ENCODE data around the gene MRPL1.
"Not testable (repeated sequence)": the region's sequence is repeated elsewhere in the genome, so short reads cannot be mapped to it uniquely, and the experiment has no call there.

MRPL1 gene

GRCh38 chr4:77854431-77855111, 8.1 kb upstream of the MRPL1 start:
- Histone ChIP-seq H3K27ac (ENCODE audit: low read length) (peak overlapping the region; percentile 62), H3K4me1 (ENCODE audit: control insufficient read depth in 1 of 2, insufficient read depth in 2 of 2, low read length in 2 of 2) (no peaks in the 10 kb centered on the region), H3K4me3 (ENCODE audit: low read depth in 1 of 2, low read length in 2 of 2) (no peak overlapping the region), H3K36me3 (ENCODE audit: control insufficient read depth in 1 of 2, insufficient read depth in 2 of 2, low read length in 2 of 2) (no peaks in the 10 kb centered on the region), H3K27me3 (ENCODE audit: low read depth, low read length) (no peaks in the 10 kb centered on the region), H3K9me3 (ENCODE audit: control insufficient read depth in 1 of 2, low read length in 2 of 2) (no peaks in the 10 kb centered on the region)

GRCh38 chr4:77856152-77856551, 6.5 kb upstream of the MRPL1 start:
- Histone ChIP-seq H3K27ac (ENCODE audit: low read length) (no peak overlapping the region), H3K36me3 (ENCODE audit: control insufficient read depth in 1 of 2, insufficient read depth in 2 of 2, low read length in 2 of 2) (no peaks in the 10 kb centered on the region), H3K27me3 (ENCODE audit: low read depth, low read length) (no peaks in the 10 kb centered on the region), H3K4me1 (ENCODE audit: control insufficient read depth in 1 of 2, insufficient read depth in 2 of 2, low read length in 2 of 2) (no peaks in the 10 kb centered on the region), H3K9me3 (ENCODE audit: control insufficient read depth in 1 of 2, low read length in 2 of 2) (no peaks in the 10 kb centered on the region), H3K4me3 (ENCODE audit: low read depth in 1 of 2, low read length in 2 of 2) (no peak overlapping the region)

- H3K27ac ChIP-seq (ENCODE audit: low read length) = no peak overlapping the region
- H3K27me3 ChIP-seq (ENCODE audit: low read depth, low read length) = no peaks in the 10 kb centered on the region
- no peaks in the 10 kb centered on the region for H3K36me3 ChIP-seq (ENCODE audit: control insufficient read depth in 1 of 2, insufficient read depth in 2 of 2, low read length in 2 of 2)
- peaks cover 8 to 13% of the 10 kb centered on the region in 2 donors for H3K4me1 ChIP-seq (ENCODE audit: control insufficient read depth in 1 of 2, insufficient read depth in 2 of 2, low read length in 2 of 2)
- H3K9me3 ChIP-seq (ENCODE audit: control insufficient read depth in 1 of 2, low read length in 2 of 2) = no peaks in the 10 kb centered on the region
- H3K4me3 ChIP-seq (ENCODE audit: low read depth in 1 of 2, low read length in 2 of 2) = no peak overlapping the region
Measured at GRCh38 chr4:77859256-77859655, 3.4 kb upstream of the MRPL1 start.

DNA sequence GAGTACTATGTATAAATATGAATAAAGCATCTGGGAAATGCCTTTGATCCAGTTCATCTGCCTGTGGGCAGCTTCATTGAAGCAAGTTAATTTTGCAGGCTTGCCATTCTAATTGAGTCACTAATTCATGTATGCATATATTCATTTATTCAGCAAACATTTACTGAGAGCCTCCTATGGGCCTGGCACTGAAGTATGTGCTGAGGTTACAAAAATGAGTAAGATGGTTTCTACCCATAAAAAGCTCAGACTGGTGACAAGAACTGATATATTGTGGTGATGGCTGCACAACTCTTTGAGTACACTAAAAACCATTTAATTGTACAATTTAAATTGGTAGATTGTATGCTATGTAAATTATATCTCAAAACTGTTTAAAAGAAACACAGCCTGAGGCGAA, 1.1 kb upstream of the MRPL1 start:
- no peaks in the 10 kb centered on the region for H3K36me3 ChIP-seq (ENCODE audit: control insufficient read depth in 1 of 2, insufficient read depth in 2 of 2, low read length in 2 of 2)
- peak overlapping the region; percentile 86 to 87 for H3K4me3 ChIP-seq (ENCODE audit: low read depth in 1 of 2, low read length in 2 of 2)
- H3K9me3 ChIP-seq (ENCODE audit: control insufficient read depth in 1 of 2, low read length in 2 of 2) = no peaks in the 10 kb centered on the region
- peak overlapping the region; percentile 99 for H3K27ac ChIP-seq (ENCODE audit: low read length)
- H3K4me1 ChIP-seq (ENCODE audit: control insufficient read depth in 1 of 2, insufficient read depth in 2 of 2, low read length in 2 of 2) = peaks cover 8 to 18% of the 10 kb centered on the region in 2 donors
- no peaks in the 10 kb centered on the region for H3K27me3 ChIP-seq (ENCODE audit: low read depth, low read length)

GRCh38 chr4:77863341-77863740, 711 bp downstream of the MRPL1 start:
- H3K4me1 ChIP-seq (ENCODE audit: control insufficient read depth in 1 of 2, insufficient read depth in 2 of 2, low read length in 2 of 2) = peaks cover 8 to 18% of the 10 kb centered on the region in 2 donors

GRCh38 chr4:77865259-77865658, 2.6 kb downstream of the MRPL1 start:
- Histone ChIP-seq H3K36me3 (ENCODE audit: control insufficient read depth in 1 of 2, insufficient read depth in 2 of 2, low read length in 2 of 2) (peaks cover 0 to 3% of the 10 kb centered on the region in 2 donors), H3K4me3 (ENCODE audit: low read depth in 1 of 2, low read length in 2 of 2) (no peak overlapping the region), H3K27me3 (ENCODE audit: low read depth, low read length) (no peaks in the 10 kb centered on the region), H3K9me3 (ENCODE audit: control insufficient read depth in 1 of 2, low read length in 2 of 2) (no peaks in the 10 kb centered on the region), H3K4me1 (ENCODE audit: control insufficient read depth in 1 of 2, insufficient read depth in 2 of 2, low read length in 2 of 2) (peaks cover 8 to 18% of the 10 kb centered on the region in 2 donors), H3K27ac (ENCODE audit: low read length) (no peak overlapping the region)

More at GRCh38 chr4:77863341-77863740, 711 bp downstream of the MRPL1 start:
- not testable (repeated sequence) for H3K27me3 ChIP-seq (ENCODE audit: low read depth, low read length); H3K36me3 ChIP-seq (ENCODE audit: control insufficient read depth in 1 of 2, insufficient read depth in 2 of 2, low read length in 2 of 2); H3K9me3 ChIP-seq (ENCODE audit: control insufficient read depth in 1 of 2, low read length in 2 of 2)
- peak overlapping the region; percentile 86 to 87 for H3K4me3 ChIP-seq (ENCODE audit: low read depth in 1 of 2, low read length in 2 of 2)
- H3K27ac ChIP-seq (ENCODE audit: low read length) = peak overlapping the region; percentile 99

DNA sequence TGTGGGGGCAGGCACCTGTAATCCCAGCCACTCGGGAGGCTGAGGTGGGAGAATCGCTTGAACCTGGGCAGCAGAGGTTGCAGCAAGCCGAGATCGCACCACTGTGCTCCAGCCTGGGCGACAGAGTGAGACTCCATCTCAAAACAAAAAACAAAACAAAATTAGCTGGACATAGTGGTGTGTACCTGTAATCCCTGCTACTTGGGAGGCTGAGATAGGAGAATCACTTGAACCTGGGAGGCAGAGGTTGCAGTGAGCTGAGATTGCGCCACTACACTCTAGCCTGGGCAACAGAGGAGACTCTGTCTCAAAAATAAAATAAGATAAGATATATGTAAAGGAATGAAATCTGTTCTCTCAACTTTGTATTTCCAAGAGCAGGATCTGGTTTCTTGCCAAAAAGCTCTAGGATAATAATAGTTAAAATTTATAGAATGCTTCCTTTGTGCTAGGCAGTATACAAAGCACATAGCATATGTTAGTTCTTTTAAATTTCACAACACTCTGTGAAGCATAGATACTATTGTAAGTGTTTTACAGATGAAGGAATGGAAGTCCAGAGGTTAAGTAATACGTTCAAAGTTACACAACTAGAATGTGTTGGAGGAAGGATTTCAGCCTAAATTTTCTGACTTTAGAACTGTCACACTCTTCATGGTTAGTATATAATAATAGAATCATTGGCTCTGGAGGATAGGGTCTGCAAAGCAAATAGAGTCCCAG, 10.3 kb downstream of the MRPL1 start:
- Histone ChIP-seq H3K4me3 (ENCODE audit: low read depth in 1 of 2, low read length in 2 of 2) (no peak overlapping the region), H3K27me3 (ENCODE audit: low read depth, low read length) (no peaks in the 10 kb centered on the region), H3K4me1 (ENCODE audit: control insufficient read depth in 1 of 2, insufficient read depth in 2 of 2, low read length in 2 of 2) (no peaks in the 10 kb centered on the region), H3K27ac (ENCODE audit: low read length) (no peak overlapping the region), H3K9me3 (ENCODE audit: control insufficient read depth in 1 of 2, low read length in 2 of 2) (no peaks in the 10 kb centered on the region), H3K36me3 (ENCODE audit: control insufficient read depth in 1 of 2, insufficient read depth in 2 of 2, low read length in 2 of 2) (peaks cover 8 to 22% of the 10 kb centered on the region in 2 donors)

DNA sequence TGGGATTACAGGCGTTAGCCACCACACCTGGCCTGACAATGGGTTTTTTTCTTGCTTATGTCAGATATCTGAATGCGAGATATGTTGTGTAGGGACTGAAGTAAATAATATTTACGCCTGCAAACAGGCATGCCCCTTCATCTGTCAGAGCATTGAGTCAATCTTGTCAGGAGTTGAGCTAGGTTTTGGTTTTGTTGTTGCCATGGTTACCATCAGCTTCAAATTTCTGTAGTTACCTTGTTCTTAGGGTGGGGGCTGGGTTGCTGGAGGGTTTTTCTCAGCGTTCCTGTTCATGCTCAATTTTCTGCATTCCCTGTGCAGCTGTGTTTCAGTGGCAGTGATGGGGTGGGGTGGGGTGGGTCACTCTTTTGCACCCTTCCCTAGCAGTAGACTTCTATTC, 14.5 kb downstream of the MRPL1 start:
- Histone ChIP-seq H3K4me1 (ENCODE audit: control insufficient read depth in 1 of 2, insufficient read depth in 2 of 2, low read length in 2 of 2) (no peaks in the 10 kb centered on the region), H3K36me3 (ENCODE audit: control insufficient read depth in 1 of 2, insufficient read depth in 2 of 2, low read length in 2 of 2) (peaks cover 8 to 22% of the 10 kb centered on the region in 2 donors)

DNA sequence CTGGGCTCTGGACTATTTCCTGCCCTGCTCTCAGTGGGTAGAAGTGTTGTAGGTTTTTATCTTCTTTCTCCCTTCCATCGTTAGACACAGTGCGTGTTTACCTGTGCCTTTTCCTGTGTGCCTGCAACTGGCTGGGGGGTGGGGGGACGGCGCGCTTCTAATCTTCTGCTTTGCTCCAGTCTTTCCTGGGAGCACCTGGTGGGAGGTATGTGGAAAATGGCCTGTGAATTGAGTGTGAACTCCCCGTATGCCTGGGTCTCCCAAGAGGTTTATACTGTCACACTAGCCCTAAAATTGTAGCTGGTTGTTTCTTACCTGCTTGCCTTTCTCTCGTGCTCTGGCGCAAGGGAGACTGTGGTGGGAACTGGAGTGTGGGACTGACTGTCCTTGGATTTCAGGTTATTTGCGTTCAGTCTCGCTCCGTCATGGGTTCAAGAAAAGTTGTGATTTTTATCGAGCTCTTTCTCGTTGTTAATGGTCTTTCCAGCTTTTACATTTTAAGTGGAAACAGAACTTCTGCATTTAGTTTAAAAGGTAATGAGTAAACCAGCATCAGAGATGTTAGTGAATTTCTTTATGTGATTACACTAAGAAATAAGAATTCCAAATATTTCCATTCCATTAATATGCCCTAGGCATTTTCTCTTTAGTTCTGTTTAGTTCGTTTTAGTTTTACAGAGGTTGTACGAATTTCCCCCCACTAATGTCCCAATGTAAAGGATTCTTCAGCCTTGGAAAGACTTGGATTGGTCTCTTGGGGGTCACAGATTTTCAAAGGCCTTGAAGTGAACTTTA, 15.3 kb downstream of the MRPL1 start:
- no peak overlapping the region for H3K27ac ChIP-seq (ENCODE audit: low read length)
- no peak overlapping the region for H3K4me3 ChIP-seq (ENCODE audit: low read depth in 1 of 2, low read length in 2 of 2)
- H3K27me3 ChIP-seq (ENCODE audit: low read depth, low read length) = no peaks in the 10 kb centered on the region
- no peaks in the 10 kb centered on the region for H3K4me1 ChIP-seq (ENCODE audit: control insufficient read depth in 1 of 2, insufficient read depth in 2 of 2, low read length in 2 of 2)
- no peaks in the 10 kb centered on the region for H3K9me3 ChIP-seq (ENCODE audit: control insufficient read depth in 1 of 2, low read length in 2 of 2)
- H3K36me3 ChIP-seq (ENCODE audit: control insufficient read depth in 1 of 2, insufficient read depth in 2 of 2, low read length in 2 of 2) = peaks cover 7 to 15% of the 10 kb centered on the region in 2 donors

More for the DNA sequence above, 14.5 kb downstream of the MRPL1 start:
- Histone ChIP-seq H3K4me3 (ENCODE audit: low read depth in 1 of 2, low read length in 2 of 2) (no peak overlapping the region), H3K9me3 (ENCODE audit: control insufficient read depth in 1 of 2, low read length in 2 of 2) (no peaks in the 10 kb centered on the region), H3K27me3 (ENCODE audit: low read depth, low read length) (no peaks in the 10 kb centered on the region), H3K27ac (ENCODE audit: low read length) (no peak overlapping the region)

- Histone ChIP-seq H3K36me3 (ENCODE audit: control insufficient read depth in 1 of 2, insufficient read depth in 2 of 2, low read length in 2 of 2) (peaks cover 6 to 13% of the 10 kb centered on the region in 2 donors), H3K4me1 (ENCODE audit: control insufficient read depth in 1 of 2, insufficient read depth in 2 of 2, low read length in 2 of 2) (no peaks in the 10 kb centered on the region), H3K27me3 (ENCODE audit: low read depth, low read length) (no peaks in the 10 kb centered on the region), H3K27ac (ENCODE audit: low read length) (no peak overlapping the region), H3K9me3 (ENCODE audit: control insufficient read depth in 1 of 2, low read length in 2 of 2) (no peaks in the 10 kb centered on the region), H3K4me3 (ENCODE audit: low read depth in 1 of 2, low read length in 2 of 2) (no peak overlapping the region)
Measured at GRCh38 chr4:77880784-77881183, 18.2 kb downstream of the MRPL1 start.

Data from muscle layer of duodenum (tissue), 2 donors.